Stomach (tissue), 19 donors: ENCODE measurements around the gene TRH. TPM values are rescaled to one million over a fixed set of nuclear protein-coding genes. Genes with fewer than 3 reads are reported as not detected.

Experiments used
- DNase-seq, 2 donors: peaks; one replicate each; pipeline versions ENCODE4 v3.0.0 to v3.0.0-alpha.2; 2013 to 2019
- H3K27ac ChIP-seq, 5 donors: fragments of 200-600 bp in 4 of 5; sonication (generic) in 4 of 5; one replicate each; pipeline ENCODE4 v1.5.1; 2013 to 2019; ENCODE audit warnings: mild to moderate bottlenecking in 1 of 5, moderate library complexity in 1 of 5
- H3K27me3 ChIP-seq, 3 donors: fragments of 200-600 bp; sonication (generic); one replicate each; pipeline ENCODE4 v1.5.1; 2017 to 2019; ENCODE audit warnings: mixed run types in 1 of 3
- H3K36me3 ChIP-seq, 4 donors: fragments of 200-600 bp; sonication (generic); 1 replicate in 3 of 4; 2 replicates in 1 of 4; pipeline ENCODE4 v1.5.1; 2016 to 2019
- H3K4me1 ChIP-seq, 4 donors: fragments of 200-600 bp; sonication (generic); one replicate each; pipeline ENCODE4 v1.5.1; 2016 to 2019
- H3K4me3 ChIP-seq, 4 donors: fragments of 200-600 bp; sonication (generic) in 3 of 4; one replicate each; pipeline ENCODE4 v1.5.1; 2016 to 2019; ENCODE audit warnings: mild to moderate bottlenecking in 1 of 4
- H3K9me3 ChIP-seq, 4 donors: fragments of 200-600 bp; sonication (generic); one replicate each; pipeline ENCODE4 v1.5.1; 2016 to 2019
- EP300 ChIP-seq: sonication (generic); formaldehyde crosslinking; IDR thresholded peaks from one replicate; pipeline ENCODE4 v1.6.1; 2017; ENCODE audit warnings: antibody characterized with exemption
- POLR2A ChIP-seq, 4 donors: fragments of 450-650 bp; IDR thresholded peaks; one replicate each; pipeline ENCODE4 v1.6.1; 2016; ENCODE audit warnings: antibody characterized with exemption in 4 of 4, control low read depth in 2 of 4, mild to moderate bottlenecking in 1 of 4, moderate library complexity in 1 of 4
- POLR2AphosphoS5 ChIP-seq, 3 donors: sonication (generic); formaldehyde crosslinking; IDR thresholded peaks; one replicate each; pipeline ENCODE4 v1.6.1; 2016; ENCODE audit warnings: antibody characterized with exemption in 3 of 3
- WGBS, 5 donors: extraction: QIAGEN DNeasy Blood & Tissue Kit in 3 of 5; methylation state at CpG; one replicate each; pipeline versions ENCODE4 v1.1.5 to v1.1.7; 2013 to 2018; 5-methylcytosine and 5-hydroxymethylcytosine counted together
- intact Hi-C: fragments of 100-400 bp; cut with DNase I; formaldehyde crosslinking; loops from one replicate; pipeline ENCODE4 v1.15.1; 2023; ENCODE audit warnings: low total_unique reads
- long read RNA-seq, 10 donors: transcript quantifications; one replicate each; lab custom pipeline, GENCODE V29; 2026
- polyA plus RNA-seq, 3 donors: library from polyadenylated mRNA; stranded (reverse); fragments of 200-250 nt; gene quantifications; one replicate each; pipeline ENCODE4 v1.2.3, GENCODE V29; 2013
- total RNA-seq, 5 donors: library from RNA; depleted of rRNA; stranded (reverse); fragments of >200 nt; gene quantifications; one replicate each; pipeline versions ENCODE4 v1.1.0 to v1.2.3, GENCODE V29; 2014 to 2016
- TF ChIP-seq, protein P1 (sequence below), 7 experiments: fragments of 450-650 bp in 4 of 7; fragments of 200-600 bp in 3 of 7; sonication (generic) in 3 of 7; IDR thresholded peaks; one replicate each; pipeline ENCODE4 v1.5.1; 2016 to 2019; ENCODE audit warnings: antibody characterized with exemption in 7 of 7, control low read depth in 2 of 7, mild to moderate bottlenecking in 1 of 7
- donor health status: healthy with polysubstance abuse.
- donor health status: Bipolar disorder and iron deficiency.
- donor health status: healthy.

Gene TRH, protein sequence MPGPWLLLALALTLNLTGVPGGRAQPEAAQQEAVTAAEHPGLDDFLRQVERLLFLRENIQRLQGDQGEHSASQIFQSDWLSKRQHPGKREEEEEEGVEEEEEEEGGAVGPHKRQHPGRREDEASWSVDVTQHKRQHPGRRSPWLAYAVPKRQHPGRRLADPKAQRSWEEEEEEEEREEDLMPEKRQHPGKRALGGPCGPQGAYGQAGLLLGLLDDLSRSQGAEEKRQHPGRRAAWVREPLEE
- under 1 TPM in 1 of 5 donors, not detected in 4; 0.37 TPM for total RNA-seq
- not detected for polyA plus RNA-seq
- long read RNA-seq, donor 1, partial matches to known transcripts, result 0 of 1 reads
- long read RNA-seq, donor 1, other reads (novel, unspliced or antisense), result 0 of 1 reads
- long read RNA-seq, donor 2, partial matches to known transcripts, result 0 of 1 reads
- long read RNA-seq, donor 2, other reads (novel, unspliced or antisense), result 0 of 1 reads
- long read RNA-seq, donor 3, result 0 reads
- long read RNA-seq, donor 4, result 0 reads
- long read RNA-seq, donor 5, partial matches to known transcripts, result 0 of 1 reads
- long read RNA-seq, donor 5, other reads (novel, unspliced or antisense), result 0 of 1 reads
- long read RNA-seq, donor 6, result 0 reads
- long read RNA-seq, donor 7, partial matches to known transcripts, result 0 of 1 reads
- long read RNA-seq, donor 7, other reads (novel, unspliced or antisense), result 0 of 1 reads
- long read RNA-seq, donor 8, partial matches to known transcripts, result 0 of 2 reads
- long read RNA-seq, donor 8, other reads (novel, unspliced or antisense), result 0 of 2 reads
- long read RNA-seq, donor 9, result 0 reads
- long read RNA-seq, donor 10, result 0 reads

DNA sequence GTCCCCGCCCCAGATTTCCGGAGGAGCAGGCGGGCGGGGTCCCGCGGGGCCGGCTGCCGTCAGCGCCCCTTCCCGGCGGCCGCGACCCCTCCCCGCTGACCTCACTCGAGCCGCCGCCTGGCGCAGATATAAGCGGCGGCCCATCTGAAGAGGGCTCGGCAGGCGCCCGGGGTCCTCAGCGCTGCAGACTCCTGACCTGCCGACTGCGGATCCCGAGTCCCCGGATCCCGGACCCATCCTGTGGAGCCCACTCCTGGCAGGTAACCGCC lies at the start of gene TRH:
Gene TRH (plus strand): TSS at position 157 of the 269 bp plus-strand sequence. CDS start 1,097 bp downstream, outside the sequence.
- no peaks in the 10 kb centered on the region for H3K36me3 ChIP-seq
- intact Hi-C loops, result no loop called here
- H3K4me3 ChIP-seq, result peak within 1 kb of the TSS; percentile 13 to 41 (median 24)
- H3K9me3 ChIP-seq, result no peaks in the 10 kb centered on the region
- TF ChIP-seq POLR2AphosphoS5 (IDR thresholded peaks at IDR 0.05) (no peak), EP300 (no peak), POLR2A (IDR thresholded peaks at IDR 0.05) (no peak)
- TF ChIP-seq, protein P1, sequence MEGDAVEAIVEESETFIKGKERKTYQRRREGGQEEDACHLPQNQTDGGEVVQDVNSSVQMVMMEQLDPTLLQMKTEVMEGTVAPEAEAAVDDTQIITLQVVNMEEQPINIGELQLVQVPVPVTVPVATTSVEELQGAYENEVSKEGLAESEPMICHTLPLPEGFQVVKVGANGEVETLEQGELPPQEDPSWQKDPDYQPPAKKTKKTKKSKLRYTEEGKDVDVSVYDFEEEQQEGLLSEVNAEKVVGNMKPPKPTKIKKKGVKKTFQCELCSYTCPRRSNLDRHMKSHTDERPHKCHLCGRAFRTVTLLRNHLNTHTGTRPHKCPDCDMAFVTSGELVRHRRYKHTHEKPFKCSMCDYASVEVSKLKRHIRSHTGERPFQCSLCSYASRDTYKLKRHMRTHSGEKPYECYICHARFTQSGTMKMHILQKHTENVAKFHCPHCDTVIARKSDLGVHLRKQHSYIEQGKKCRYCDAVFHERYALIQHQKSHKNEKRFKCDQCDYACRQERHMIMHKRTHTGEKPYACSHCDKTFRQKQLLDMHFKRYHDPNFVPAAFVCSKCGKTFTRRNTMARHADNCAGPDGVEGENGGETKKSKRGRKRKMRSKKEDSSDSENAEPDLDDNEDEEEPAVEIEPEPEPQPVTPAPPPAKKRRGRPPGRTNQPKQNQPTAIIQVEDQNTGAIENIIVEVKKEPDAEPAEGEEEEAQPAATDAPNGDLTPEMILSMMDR (IDR thresholded peaks at IDR 0.05), result no peak
- DNase-seq, result peak in 1 of 2 donors; percentile 49
- no peak within 1 kb of the TSS for H3K27ac ChIP-seq
- peaks cover 18 to 20% (median 19%) of the 10 kb centered on the region in 4 donors for H3K4me1 ChIP-seq
- 0 to 3% (median 2%) methylated on average over 1 to 30 of the region's 30 CpGs; no CpG with 5 or more reads in 1 of the 5 donors for whole genome bisulfite sequencing, 5 donors
- peaks cover 19 to 59% (median 42%) of the 10 kb centered on the region in 3 donors for H3K27me3 ChIP-seq

DNA sequence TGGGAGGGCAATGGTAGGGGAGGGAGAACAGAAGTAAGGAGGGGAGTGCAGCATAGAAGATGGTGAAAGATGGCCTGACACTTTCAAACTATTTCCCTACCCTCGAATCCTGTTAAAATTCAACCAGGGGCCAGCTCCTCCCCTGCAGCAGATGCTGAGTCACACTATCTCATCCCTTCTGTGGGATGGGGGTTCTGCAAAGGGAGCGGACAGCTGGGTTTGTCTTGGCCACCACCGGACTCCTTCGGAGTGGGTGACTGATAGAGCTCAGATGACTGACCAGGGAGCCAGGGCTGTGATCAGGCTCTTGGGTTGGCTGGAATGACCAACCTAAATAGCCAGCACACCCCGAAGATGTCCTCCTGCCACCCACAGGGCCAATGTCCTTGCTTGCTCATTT lies 47.4 kb upstream of the TRH start:
- Histone ChIP-seq H3K9me3 (peaks cover 0 to 38% (median 22%) of the 10 kb centered on the region in 4 donors), H3K36me3 (no peaks in the 10 kb centered on the region), H3K4me3 (no peak overlapping the region), H3K4me1 (no peaks in the 10 kb centered on the region), H3K27ac (no peak overlapping the region), H3K27me3 (peaks cover 0 to 9% (median 0%) of the 10 kb centered on the region in 3 donors)
- DNase-seq, result no peak
- WGBS, 5 donors, result 48 to 63% (median 59%) methylated on average over 5 of the region's 5 CpGs
- intact Hi-C loops, result loop anchor here (10.0 kb wide), 1 partner anchor 442 kb away; no protein-coding TSS in a partner anchor
- no peak for TF ChIP-seq EP300
- no peak for TF ChIP-seq POLR2AphosphoS5 (IDR thresholded peaks at IDR 0.05)
- no peak for TF ChIP-seq POLR2A (IDR thresholded peaks at IDR 0.05)
- TF ChIP-seq, protein P1 (IDR thresholded peaks at IDR 0.05), result no peak

DNA sequence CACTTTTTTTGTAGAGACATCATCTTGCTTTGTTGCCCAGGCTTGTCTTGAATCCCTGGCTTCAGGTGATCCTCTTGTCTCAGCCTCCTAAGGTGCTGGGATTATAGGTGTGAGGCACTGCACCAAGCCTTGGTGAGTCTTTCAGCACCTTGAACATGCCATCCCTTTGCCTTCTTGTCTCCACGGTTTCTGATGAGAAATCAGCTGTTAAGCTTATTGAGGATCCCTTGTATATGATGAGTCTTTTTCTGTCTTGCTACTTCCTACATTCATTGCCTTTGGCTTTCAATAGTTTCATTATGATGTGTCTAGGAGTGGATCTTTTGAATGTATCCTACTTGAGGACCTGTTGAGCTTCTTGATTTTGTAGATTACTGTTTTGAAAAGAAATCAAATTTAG lies 45.1 kb upstream of the TRH start:
- intact Hi-C loops, result loop anchor here (10.0 kb wide), 1 partner anchor 445 kb away; no protein-coding TSS in a partner anchor
- DNase-seq, result no peak
- TF ChIP-seq, protein P1 (IDR thresholded peaks at IDR 0.05), result no peak
- TF ChIP-seq POLR2AphosphoS5 (IDR thresholded peaks at IDR 0.05), result no peak
- TF ChIP-seq POLR2A (IDR thresholded peaks at IDR 0.05), result no peak
- no peak for TF ChIP-seq EP300
- peaks cover 0 to 31% (median 19%) of the 10 kb centered on the region in 4 donors for H3K9me3 ChIP-seq
- no peak overlapping the region for H3K27ac ChIP-seq
- H3K4me3 ChIP-seq, result no peak overlapping the region
- H3K4me1 ChIP-seq, result peaks cover 0 to 4% (median 2%) of the 10 kb centered on the region in 4 donors
- WGBS, 5 donors, result 76 to 88% (median 83%) methylated on average over 1 of the region's 1 CpG
- H3K27me3 ChIP-seq, result peaks cover 0 to 9% (median 0%) of the 10 kb centered on the region in 3 donors
- H3K36me3 ChIP-seq, result no peaks in the 10 kb centered on the region

DNA sequence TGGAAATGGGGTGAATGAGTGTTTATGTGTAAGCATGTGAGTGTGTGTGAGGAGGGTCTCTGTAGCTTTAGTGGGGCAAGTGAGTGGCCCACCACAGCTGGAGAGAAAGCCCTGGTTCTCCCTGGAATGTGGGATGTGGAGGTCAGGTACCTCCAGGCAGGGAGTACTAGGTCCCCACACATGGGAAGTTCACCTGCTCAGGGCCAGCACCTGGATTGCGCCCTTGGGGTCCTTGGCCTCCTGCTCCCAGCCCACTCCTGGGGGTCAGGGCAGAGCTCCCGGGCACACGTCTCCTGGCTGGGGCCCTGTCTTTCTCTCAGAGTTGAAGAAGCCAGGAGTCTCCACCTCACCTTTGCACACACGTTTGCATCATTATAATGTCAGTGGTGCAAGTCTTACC lies 41.0 kb upstream of the TRH start:
- Histone ChIP-seq H3K4me3 (no peak overlapping the region), H3K27me3 (no peaks in the 10 kb centered on the region), H3K36me3 (no peaks in the 10 kb centered on the region), H3K9me3 (peaks cover 0 to 31% (median 17%) of the 10 kb centered on the region in 4 donors), H3K4me1 (peaks cover 0 to 19% (median 6%) of the 10 kb centered on the region in 4 donors), H3K27ac (no peak overlapping the region)
- intact Hi-C loops, result no loop called here
- DNase-seq, result no peak
- TF ChIP-seq EP300 (no peak), POLR2AphosphoS5 (IDR thresholded peaks at IDR 0.05) (no peak), POLR2A (IDR thresholded peaks at IDR 0.05) (no peak)
- TF ChIP-seq, protein P1 (IDR thresholded peaks at IDR 0.05), result no peak
- WGBS, 5 donors, result 81 to 86% (median 84%) methylated on average over 3 to 4 of the region's 4 CpGs
